Measurements from ENCODE around the gene RNF144A.

The RNF144A gene

DNA sequence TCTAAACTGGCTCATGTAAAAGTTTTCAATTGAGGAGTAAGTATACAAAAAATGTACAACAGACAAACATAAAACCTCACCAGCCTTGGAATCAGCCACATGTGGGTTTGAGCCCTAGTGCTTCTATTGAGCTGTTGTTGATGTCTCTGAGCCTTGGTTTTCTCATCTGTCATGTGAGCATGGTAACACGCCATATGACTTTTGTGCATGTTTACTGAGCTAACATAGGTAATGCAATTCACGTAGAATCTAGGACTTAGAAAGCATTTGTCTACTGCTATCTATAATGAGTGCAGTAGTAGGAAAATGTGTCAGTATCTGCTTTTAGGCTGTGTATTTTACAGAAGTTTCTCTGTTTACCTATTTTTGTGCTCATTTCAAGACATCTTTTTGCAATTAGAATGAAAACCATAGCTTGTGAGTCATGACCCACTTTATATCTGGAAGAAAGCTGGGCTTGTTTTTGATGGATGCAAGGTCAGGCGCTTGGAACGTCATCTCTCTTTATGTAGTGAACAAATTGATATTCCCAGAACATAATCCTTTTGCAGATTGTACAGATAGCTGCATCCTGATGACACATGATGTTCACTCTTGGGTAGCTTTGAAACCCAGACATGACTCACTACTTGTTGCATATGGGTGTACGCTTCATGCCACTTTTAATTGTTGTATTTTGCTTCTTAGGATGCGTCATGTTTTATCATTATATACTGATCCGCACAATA lies 94.3 kb downstream of the RNF144A start:
- no peak for DNase-seq

DNA sequence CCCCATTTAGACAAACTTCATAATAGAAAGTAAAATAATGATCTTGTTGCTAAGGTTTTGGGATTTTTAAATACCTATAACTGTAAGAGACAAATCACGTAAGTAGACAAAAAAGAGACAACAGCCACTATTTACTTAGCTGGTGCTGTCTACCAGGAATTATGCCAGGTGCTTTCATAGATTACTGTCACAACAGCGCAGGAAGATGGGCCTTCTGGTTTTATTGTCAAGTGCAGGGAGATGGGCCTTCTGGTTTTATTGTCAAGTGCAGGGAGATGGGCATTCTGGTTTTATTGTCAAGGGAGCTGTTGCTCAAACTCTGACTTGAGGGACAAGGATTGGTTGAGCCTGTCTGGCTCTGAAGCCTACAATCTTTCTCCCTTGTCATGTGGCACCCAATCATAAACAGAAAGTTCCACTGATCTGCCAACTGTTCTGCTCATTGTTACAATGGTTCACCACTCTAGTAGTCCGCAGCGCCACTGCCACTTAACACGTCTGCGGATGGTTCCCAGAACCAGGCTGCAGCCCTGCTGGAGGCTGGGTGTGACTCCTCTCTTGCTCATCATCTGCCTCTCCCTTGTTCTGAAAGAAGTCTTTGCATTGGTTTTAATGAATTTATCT lies 95.0 kb downstream of the RNF144A start:
- no peak for DNase-seq

DNA sequence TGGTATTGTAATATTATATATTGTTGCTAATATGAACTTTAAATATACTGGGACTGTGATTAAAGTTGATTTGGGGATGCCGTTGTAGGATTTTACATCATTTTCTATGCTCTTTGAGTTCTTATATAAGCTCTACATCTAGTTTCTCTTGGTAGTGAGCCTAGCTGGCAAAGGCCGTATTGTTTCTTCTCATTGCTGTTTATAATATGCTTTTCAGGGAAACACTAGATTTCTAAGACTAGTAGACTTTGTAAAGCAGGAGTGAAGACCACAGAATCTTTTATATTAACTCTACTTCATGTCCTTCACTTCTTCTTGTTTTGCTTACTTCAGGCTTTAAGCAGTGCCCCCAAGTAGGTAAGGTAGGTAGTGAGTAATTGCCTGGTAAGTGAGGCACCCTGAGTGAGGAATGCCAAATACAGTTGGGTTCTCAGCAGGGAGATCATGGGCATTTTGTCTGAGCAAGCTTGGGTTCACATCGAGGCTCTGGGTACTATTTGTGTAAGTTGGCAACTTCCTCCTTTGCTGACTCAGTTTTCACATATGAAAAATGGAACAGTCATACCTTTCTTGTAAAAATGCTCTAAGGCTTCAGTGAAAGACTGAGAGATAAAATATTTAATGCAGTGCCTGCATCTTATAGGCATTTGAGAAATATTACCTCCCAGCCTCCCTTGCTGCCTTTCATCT lies 96.4 kb downstream of the RNF144A start:
- DNase-seq, result no peak

DNA sequence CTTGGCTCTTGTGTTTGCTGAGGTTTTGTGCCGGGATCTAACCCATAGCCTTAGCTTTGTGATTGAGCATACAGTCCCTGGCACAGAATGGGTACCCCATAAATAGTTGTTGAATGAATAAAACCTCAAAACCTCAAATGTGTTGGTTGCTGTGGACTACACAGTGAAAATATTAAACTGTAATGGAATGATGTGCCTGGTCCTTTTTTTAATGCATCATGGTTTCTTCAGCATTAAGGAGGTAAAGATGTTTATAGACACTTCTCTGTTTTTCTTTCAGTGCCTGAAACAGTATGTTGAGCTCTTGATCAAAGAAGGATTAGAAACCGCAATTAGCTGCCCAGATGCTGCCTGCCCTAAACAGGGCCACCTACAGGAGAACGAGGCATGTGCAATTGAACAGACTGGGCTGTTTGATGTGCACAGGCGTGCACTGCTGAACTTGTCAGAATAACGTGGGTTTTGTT lies 97.0 kb downstream of the RNF144A start:
- peak; percentile 24 to 47 for DNase-seq

DNA sequence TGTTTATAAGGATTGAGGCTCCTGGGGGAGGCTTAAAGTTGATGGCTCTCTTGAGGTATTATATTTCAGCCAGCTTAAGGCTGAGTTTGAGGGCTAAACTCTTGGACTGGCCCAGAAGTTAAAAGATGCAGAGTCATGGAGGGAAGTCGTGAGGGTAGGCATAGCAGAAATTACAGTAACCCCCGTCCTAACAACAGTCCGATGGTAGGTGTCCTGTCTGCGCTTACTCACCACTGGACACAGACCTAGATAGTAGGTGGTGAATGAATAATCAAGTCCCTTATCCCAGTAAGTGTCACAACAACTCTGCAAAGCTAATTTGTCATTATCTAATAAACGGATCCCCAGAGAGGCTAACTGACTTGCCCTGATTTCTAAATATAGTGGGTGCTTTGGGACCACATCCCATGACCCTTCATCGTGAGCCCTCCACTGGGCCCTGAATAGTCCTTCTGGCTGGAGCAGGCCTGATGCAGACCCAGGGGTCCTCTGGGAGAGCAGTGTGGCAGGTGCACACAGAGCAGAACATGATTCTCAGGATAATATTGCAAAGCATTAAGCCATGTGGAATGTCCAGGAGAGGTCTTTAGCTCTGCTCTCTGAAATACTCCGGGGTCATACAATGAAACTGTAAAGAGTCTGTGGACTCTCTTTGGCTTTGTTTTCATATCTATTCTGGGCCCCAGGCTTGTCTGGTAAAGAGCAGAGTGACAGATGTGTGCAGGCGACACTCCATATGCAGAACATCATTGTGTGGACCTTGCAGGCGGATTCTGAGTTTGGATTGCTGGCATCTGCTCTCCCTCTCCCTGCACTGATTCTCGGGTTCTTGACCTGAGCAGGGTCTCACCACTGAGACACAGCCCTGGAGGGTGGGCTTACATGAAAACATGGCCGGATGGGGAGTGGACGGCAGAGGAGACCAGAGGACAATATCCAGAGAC lies 98.1 kb downstream of the RNF144A start:
- DNase-seq, result no peak

DNA sequence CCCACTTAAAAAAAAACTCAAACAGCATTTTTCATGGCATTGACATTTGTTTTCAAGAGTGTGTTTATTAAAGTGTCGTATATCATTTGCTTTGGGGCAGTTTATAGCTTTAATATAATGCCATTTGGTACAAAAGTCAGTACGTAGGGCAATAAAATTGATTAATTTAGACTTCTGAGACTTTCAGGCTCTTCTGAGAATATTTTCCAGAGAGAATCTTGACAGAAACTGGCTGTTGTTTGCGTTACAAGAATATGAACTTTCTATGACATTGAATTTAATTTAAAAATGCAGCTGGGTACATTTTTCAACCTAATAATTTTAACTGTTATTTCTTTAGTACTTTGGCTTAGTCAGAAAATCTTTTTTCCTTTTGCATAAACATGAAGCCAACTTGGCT lies 98.9 kb downstream of the RNF144A start:
- no peak for DNase-seq

DNA sequence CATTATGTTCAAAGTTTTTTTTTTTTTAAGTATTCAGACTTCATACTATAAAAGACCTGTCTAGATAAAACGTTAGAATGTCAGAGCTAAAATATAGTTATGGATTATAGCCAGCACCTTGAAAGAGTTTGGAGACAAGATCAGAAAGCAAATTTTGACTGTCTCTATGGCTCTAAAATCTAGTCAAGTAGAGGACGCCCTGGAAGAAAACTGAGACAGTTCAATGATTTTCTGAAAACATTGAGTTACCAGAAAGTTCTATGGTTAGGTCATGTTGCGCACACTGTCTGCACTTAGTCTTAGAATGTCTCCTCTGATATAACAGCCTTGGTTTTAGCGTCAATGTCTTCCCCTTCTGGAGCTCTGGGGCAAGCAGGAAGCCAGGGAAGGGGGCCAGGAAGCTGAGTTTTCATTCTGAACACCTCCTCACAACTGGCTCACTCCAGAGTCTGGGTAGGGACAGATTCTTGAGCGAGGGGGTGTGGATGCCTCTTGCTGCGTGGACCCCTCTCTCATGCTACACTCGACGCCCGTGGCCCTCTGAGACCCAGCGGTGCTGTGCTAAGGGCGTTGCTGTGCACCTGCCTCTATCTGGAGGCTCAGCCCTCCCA lies 99.5 kb downstream of the RNF144A start:
- no peak for DNase-seq

DNA sequence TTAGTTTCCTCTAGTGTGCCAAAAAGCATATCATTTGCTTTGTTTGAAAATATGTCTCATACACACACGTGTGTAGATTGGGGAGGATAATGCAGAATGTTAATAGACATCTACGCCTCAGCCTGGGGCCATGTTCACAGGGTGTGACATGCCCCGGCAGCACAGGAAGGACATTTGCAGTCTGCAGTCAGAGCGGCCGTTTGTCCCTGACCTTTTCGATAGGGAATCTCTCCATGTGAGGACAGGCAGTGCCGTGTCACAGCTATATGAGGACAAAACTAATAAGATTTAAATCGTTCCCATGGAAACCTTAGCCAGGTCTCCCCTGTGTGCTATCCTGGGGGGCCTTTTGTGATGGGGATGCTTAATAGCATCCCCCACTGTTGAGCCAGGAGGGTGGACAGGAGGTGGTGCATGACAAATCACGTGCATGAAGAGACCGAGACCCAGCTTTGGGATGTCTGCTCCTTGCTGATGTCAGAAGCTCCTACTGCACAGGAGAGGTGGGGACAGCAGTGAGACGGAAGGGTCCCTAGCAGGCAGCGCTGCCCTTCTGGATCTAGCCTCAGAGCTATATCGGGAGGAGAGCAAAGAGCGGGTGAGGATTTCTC lies 100.6 kb downstream of the RNF144A start:
- no peak for DNase-seq

DNA sequence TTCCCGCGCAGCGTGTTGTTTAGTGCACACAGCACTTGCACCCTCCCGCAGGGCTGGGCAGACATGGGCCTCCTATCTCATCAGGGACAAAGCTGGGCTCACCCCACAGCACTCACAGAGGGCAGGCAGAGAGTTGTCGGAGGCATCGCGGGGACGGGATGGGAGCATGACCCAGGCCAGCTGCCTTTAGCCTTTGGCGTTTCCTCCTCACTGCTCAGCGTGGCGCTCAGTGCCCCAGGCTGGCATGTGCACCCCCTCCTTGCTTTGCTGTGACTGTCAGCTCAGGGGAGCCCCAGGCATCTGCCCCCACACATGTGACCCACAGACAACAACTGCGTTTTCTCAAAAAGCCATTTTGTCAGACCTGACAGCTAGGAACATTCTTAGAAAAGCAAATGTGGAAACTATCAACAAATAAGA lies 101.1 kb downstream of the RNF144A start:
- DNase-seq, result no peak

DNA sequence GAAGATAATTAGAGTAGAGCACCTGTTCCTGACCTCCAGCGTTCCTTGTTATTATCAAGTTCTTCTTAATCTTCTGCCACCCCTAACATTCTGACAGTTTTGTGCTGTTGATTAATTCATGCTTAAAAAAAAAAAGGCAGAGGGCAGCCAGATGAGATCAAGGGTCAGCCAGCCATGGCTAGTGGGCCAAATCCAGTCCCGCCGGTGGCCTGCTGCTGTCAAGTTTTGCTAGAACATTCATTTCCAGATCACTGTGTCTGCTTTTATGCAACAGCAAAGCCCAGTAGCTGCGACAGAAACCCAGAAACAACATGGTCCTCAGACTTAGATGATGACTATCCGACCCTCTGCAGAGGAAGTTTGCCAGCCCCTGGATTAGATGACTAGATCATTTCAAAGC lies 101.6 kb downstream of the RNF144A start:
- DNase-seq, result no peak

DNA sequence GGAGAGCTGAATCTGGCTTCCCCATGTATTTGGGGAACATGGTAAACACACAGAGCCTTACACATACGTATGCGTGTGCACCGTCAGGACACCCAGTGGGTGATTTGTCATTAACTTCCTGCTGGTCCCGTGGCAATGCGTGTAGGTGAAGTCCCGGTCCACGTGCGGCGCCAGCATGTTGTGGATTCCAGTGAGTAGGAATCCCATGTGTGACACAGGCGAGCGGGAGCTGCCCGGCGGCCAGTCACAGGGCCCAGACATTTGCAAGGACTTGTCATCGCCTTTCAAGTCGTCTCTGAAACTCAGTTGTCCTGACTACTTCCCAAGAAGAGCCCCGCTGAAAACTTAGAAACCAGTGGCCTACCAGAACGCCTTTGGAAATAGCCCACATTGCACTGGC lies 102.0 kb downstream of the RNF144A start:
- no peak for DNase-seq

DNA sequence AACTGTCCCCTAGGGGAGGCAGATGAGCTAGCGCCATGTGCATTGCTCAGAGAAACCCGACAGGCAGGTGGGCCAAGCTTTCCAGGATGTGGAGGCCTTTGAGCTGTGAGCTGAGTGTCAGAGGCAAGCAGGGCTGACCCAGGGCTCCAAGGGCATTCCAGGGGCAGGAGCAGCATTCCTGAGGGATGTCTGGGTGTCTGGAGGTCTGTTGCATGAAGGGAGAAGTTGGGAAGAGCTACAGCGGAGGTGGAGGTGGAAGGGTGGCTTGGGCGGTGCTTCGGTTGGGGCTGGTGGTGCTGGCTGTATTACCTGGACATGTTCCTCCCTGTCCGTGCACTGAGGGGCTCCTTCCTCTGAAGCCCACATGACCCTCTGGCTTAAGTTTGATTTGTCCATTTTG lies 102.8 kb downstream of the RNF144A start:
- DNase-seq, result no peak

DNA sequence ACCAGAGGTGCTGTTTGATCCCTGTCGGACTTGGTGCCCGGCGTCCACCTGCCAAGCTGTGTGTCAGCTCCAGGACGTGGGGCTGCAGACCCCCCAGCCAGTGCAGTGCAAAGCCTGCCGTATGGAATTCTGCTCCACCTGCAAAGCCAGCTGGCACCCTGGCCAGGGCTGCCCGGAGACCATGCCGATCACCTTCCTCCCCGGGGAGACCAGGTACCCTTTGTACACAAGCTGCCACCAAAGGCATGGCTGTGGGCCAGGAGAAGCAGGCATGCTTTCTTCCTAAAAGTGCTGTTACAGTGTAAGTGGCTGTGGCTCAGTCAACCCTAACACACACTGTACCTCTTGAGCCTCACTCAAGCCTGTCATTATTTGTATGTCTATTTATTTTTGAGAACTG lies 103.3 kb downstream of the RNF144A start:
- no peak for DNase-seq

DNA sequence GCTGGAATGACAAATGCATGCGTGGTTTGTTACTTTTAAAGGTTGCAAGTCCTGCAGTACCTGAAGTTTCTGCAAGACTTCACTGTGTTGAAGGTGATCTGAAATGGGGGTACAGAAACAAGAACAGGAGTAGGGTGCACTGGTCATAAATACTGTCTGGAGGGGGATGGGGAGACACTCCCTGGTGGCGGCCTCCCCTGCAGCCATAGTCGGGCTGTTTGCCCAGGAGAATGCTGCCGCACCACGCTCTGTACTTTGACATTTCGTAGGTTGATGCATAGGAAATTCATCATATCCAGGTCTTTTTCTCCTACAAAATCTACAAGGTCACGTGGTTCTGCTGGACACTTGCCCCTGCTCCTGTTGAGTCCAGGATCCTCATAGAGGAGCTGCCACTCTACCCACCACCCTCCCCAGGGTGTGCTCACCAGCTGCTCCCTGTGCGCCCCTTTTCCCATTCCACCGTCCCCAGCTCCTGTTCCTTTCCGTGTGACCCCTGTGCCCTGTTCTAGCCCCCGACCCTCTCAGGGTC lies 103.8 kb downstream of the RNF144A start:
- DNase-seq, result no peak

DNA sequence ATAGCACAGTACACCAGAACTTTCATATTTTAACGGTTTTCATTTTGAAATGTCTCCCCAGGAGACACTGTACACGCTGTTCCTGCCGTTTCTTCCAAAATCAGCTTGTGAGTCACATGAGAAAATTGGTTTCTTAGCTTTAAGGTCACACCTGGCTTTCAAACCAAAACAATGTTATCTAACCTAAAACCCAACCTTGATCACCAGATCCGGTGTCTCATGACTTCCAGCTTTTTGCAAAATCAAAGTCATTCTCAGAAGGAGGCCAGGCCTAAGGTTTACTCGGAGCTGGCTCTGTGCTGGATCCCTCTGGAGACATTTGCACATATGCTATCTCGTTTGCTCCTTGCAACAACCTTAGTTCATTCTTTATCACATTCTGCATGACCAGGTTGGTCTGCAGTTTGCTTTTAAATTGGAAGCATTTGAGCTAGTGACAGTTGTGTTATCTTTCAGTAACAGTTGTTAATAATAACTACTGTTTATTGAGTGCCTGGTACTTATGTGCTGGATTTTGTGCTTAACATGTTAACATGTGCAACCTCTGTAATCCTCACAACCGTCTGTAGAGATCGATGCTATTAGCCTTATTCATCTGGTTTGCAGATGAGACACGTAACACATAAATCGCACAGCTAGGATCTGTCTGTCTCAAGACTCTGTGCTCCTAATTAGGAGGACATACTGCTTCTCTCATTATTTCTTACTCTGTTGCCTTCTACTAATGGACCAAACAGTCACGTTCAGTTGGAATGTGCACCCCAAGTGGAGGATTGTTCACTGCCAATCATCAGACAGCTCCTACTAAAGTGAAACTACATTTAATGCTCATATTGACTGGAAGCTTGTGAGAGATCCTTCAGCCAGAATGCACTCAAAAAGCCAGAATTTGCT lies 105.5 kb downstream of the RNF144A start:
- no peak for DNase-seq

DNA sequence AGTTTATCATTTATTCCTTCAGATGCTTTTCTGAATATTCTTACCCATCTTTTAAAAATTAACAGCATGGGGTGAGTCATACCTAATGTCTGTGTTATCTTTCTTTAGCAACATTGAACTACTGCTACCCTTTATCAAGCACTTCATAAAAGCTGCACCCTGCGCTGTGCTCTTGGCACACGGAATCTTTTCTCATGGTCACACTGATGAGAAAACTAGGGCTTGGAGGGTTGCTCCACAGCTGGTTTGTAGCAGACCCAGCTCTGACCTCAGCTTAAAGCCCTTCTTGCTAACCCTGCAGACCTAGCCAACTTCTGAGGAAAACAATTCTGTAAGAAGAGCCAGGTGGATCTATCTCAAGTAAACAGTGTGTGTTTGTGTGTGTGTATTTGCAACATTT lies 106.3 kb downstream of the RNF144A start:
- DNase-seq, result no peak

DNA sequence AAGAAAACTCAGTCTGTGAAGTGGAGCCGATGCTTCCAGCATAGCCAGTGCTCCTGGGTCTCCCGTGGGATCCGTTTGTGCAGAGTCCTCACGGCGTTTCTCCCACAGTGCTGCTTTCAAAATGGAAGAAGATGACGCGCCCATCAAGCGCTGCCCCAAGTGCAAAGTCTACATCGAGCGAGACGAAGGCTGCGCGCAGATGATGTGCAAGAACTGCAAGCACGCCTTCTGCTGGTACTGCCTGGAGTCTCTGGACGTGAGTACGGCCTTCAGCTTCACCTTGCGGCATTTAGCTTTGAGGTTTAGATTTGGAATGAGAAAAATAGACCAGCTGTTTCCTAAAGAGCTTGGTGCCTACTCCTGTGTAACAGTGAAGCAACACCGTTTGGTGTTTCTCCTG lies 107.0 kb downstream of the RNF144A start:
- DNase-seq, result no peak

DNA sequence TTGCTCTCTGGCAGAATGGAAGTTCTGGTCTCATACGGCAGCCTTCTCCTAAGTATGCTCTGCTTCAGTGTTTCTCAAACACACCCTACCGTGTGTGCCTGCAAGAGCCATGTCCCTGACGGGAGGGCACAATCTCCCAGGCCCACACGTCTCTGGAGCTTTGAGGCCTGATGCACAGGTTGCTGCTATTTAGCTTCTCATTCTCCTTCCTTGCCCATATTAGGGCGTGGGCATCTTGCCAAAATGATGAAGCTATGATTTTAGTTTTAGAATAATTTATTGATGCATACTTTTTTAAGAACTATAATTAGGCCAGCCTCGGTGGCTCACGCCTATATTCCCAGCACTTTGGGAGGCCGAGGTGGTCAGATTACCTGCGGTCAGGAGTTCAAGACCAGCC lies 107.9 kb downstream of the RNF144A start:
- no peak for DNase-seq

DNA sequence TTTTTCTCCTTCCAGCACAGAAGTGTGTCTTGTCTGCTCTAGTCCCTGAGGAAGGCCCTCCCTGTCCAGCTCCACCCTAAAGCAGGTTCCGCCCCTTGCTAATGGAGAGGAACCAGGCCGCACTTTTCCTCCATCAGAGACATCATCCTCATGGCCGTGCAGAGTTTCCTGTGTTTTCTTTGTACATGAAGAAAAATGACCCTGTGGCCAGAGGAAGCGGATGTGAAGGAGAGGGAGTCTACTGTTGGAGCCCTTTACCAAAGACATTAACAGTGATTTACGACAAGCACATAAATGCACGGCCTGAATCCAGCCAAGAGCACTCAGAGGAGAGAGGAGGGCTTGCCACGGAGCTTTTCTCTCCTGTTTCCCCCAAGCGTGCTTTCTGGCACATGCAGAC lies 109.5 kb downstream of the RNF144A start:
- no peak for DNase-seq

DNA sequence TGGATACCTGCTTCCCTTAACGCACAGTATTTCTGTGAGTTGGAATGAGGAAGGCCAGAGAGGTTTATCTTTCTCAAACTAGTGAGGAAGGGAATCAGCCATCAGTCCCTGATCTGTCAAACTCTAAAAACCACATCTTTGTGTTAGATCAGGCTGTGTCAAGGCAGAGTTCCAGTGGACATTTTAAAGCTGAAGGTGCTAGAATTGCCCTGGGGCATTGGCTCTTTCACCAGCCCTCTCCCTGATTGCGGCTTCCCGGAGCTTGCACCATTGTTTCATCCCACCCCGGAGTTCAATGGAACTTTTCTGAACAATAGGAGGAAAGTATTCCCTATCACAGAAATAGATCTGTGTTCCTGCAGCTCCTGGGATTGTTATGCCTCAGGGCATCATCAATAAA lies 110.2 kb downstream of the RNF144A start:
- DNase-seq, result no peak
